Keratinocyte (primary cell): ENCODE measurements around the gene EHD3. TPM values are rescaled to one million over a fixed set of nuclear protein-coding genes. Genes with fewer than 3 reads are reported as not detected.

Source experiments
- DNase-seq: peaks from one replicate; pipeline ENCODE4 v3.0.0-alpha.2; 2011; ENCODE audit warnings: low read depth, missing footprints, low spot score
- FAIRE-seq: peaks from 2 replicates; lab custom pipeline; 2011; peaks lifted over from hg19 to GRCh38; lab: Jason Lieb, UNC
- H2AFZ ChIP-seq: 2 replicates; pipeline ENCODE4 v1.6.0; 2012; ENCODE audit warnings: low read length, control low read depth, inconsistent platforms; ENCODE audit not compliant: control insufficient read depth
- H3K27ac ChIP-seq: 2 replicates; pipeline ENCODE4 v1.5.1; 2011; ENCODE audit warnings: low read length; ENCODE audit not compliant: control insufficient read depth, insufficient read depth
- H3K27me3 ChIP-seq: 3 replicates; pipeline ENCODE4 v1.6.0; 2011; ENCODE audit warnings: low read length; ENCODE audit not compliant: control insufficient read depth, insufficient read depth; ENCODE audit errors: extremely low read depth
- H3K36me3 ChIP-seq, 2 experiments: 2 replicates in 1 of 2; 3 replicates in 1 of 2; pipeline ENCODE4 v1.5.1; 2011; ENCODE audit warnings: low read length in 2 of 2, mild to moderate bottlenecking in 1 of 2; ENCODE audit not compliant: control insufficient read depth in 2 of 2, insufficient read depth in 2 of 2; ENCODE audit errors: extremely low read depth in 1 of 2
- H3K4me1 ChIP-seq: 3 replicates; pipeline ENCODE4 v1.5.1; 2011; ENCODE audit warnings: low read length; ENCODE audit not compliant: control insufficient read depth, insufficient read depth; ENCODE audit errors: extremely low read depth
- H3K4me2 ChIP-seq: 3 replicates; pipeline ENCODE4 v1.6.0; 2011; ENCODE audit warnings: low read depth, low read length; ENCODE audit not compliant: control insufficient read depth, insufficient read depth; ENCODE audit errors: extremely low read depth
- H3K4me3 ChIP-seq, 3 experiments: fragments of 200-600 bp in 1 of 3; sonication (generic) in 1 of 3; 2 replicates in 2 of 3; 3 replicates in 1 of 3; pipeline ENCODE4 v1.5.1; 2011 to 2016; ENCODE audit warnings: low read length in 3 of 3, mild to moderate bottlenecking in 3 of 3, control low read depth in 2 of 3, inconsistent platforms in 1 of 3, low read depth in 1 of 3, mixed read lengths in 1 of 3, mixed run types in 1 of 3, moderate library complexity in 1 of 3; ENCODE audit not compliant: control insufficient read depth in 2 of 3, insufficient read depth in 2 of 3; ENCODE audit errors: extremely low read depth in 1 of 3
- H3K79me2 ChIP-seq: 2 replicates; pipeline ENCODE4 v1.6.0; 2012; ENCODE audit warnings: low read length; ENCODE audit not compliant: control insufficient read depth, insufficient read depth
- H3K9ac ChIP-seq: 3 replicates; pipeline ENCODE4 v1.6.0; 2011; ENCODE audit warnings: low read length; ENCODE audit not compliant: control insufficient read depth, insufficient read depth; ENCODE audit errors: extremely low read depth
- H3K9me1 ChIP-seq: 3 replicates; pipeline ENCODE4 v1.6.0; 2011; ENCODE audit warnings: low read length; ENCODE audit not compliant: control insufficient read depth, insufficient read depth; ENCODE audit errors: extremely low read depth
- H3K9me3 ChIP-seq: 2 replicates; pipeline ENCODE4 v1.5.1; 2012; ENCODE audit warnings: low read depth, low read length; ENCODE audit not compliant: control insufficient read depth
- H4K20me1 ChIP-seq: 3 replicates; pipeline ENCODE4 v1.6.0; 2011; ENCODE audit warnings: low read length; ENCODE audit not compliant: control insufficient read depth, insufficient read depth; ENCODE audit errors: extremely low read depth
- EZH2 ChIP-seq: IDR thresholded peaks from one replicate; pipeline ENCODE4 v1.6.1; 2012; ENCODE audit warnings: inconsistent platforms, mild to moderate bottlenecking, low read length, moderate library complexity
- dilution Hi-C: fragments of 300-500 bp; cut with MboI; formaldehyde crosslinking; loops from one replicate; pipeline ENCODE4 v1.7.0; 2020; ENCODE audit warnings: low sequenced_read_pairs; ENCODE audit not compliant: extremely low pct_ligation_motif_present
- polyA plus RNA-seq, 5 experiments: library from polyadenylated mRNA; depleted of rRNA in 3 of 5; stranded (reverse) in 3 of 5; stranded (forward) in 1 of 5; unstranded in 1 of 5; fragments of >200 nt; gene quantifications; 1 replicate in 1 of 5; 2 replicates in 3 of 5; 3 replicates in 1 of 5; pipeline versions ENCODE4 v1.2.1 to v1.2.3, GENCODE V29; 2011 to 2012; ENCODE audit warnings: missing spikeins in 2 of 5, low read depth in 1 of 5, low replicate concordance in 1 of 5
- TF ChIP-seq, protein P1 (sequence below), 3 experiments: IDR thresholded peaks in 1 of 3; conservative IDR thresholded peaks in 1 of 3; optimal IDR thresholded peaks in 1 of 3; 2 replicates in 2 of 3; 3 replicates in 1 of 3; pipeline versions ENCODE3 to v1.5.1; 2011; ENCODE audit warnings: low read length in 3 of 3, mild to moderate bottlenecking in 3 of 3, moderate library complexity in 2 of 3, control low read depth in 1 of 3, inconsistent platforms in 1 of 3; ENCODE audit not compliant: insufficient read depth in 2 of 3; ENCODE audit errors: extremely low read depth in 1 of 3

Gene EHD3
- polyA plus RNA-seq, 1 donor (not counting 4 experiments of a cell fraction or from before 2014, with no cell fraction given) = 5.1 TPM

DNA sequence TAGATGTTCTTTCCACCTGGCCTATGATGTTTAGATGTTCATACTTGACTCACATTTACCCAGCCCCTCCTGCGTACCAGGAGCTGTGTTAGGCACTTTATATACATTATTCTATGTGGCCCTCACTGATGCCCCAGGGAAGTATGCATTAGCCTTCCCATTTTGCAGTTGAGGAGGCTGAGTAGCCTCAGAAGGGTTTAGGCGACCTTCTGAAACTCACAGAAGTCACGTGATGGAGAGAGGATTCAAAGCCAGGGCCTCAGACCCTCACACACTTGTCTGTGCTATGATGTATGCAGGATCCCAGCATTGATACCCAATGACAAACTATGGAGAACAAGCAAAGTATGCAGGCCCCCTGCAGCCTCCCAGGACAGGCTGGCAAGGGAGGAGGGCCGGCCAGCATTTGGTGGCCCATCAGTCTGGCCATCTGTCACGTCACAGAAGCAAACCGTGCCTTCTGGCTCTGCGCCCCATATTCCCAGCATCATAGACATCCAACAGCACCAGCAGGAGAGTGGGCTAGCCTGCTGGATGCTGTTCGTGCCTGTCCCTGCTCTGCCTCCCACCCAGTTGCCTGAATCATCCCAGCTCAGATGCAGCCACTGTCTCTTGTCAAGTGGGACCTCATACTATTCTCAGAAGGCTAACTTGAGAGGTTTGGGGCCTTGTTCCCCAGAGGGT, 33.6 kb downstream of the EHD3 start:
- H3K4me2 ChIP-seq = no peak overlapping the region
- TF ChIP-seq EZH2 = no peak
- TF ChIP-seq, protein P1, sequence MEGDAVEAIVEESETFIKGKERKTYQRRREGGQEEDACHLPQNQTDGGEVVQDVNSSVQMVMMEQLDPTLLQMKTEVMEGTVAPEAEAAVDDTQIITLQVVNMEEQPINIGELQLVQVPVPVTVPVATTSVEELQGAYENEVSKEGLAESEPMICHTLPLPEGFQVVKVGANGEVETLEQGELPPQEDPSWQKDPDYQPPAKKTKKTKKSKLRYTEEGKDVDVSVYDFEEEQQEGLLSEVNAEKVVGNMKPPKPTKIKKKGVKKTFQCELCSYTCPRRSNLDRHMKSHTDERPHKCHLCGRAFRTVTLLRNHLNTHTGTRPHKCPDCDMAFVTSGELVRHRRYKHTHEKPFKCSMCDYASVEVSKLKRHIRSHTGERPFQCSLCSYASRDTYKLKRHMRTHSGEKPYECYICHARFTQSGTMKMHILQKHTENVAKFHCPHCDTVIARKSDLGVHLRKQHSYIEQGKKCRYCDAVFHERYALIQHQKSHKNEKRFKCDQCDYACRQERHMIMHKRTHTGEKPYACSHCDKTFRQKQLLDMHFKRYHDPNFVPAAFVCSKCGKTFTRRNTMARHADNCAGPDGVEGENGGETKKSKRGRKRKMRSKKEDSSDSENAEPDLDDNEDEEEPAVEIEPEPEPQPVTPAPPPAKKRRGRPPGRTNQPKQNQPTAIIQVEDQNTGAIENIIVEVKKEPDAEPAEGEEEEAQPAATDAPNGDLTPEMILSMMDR (optimal IDR thresholded peaks at IDR 0.05 in 1 of 3, IDR thresholded peaks at IDR 0.05 in 1 of 3, conservative IDR thresholded peaks at IDR 0.05 in 1 of 3; ENCODE audit: extremely low read depth in 1 of 3, insufficient read depth in 2 of 3, low read length in 3 of 3) = no peak
- no peak overlapping the region for H3K4me3 ChIP-seq
- H3K9ac ChIP-seq = no peak overlapping the region
- no peaks in the 10 kb centered on the region for H3K9me3 ChIP-seq
- dilution Hi-C loops = no loop called here
- no peaks in the 10 kb centered on the region for H3K79me2 ChIP-seq
- no peaks in the 10 kb centered on the region for H4K20me1 ChIP-seq
- H3K4me1 ChIP-seq = no peaks in the 10 kb centered on the region
- no peak for FAIRE-seq
- no peak overlapping the region for H3K27ac ChIP-seq
- H3K36me3 ChIP-seq = no peaks in the 10 kb centered on the region
- H3K9me1 ChIP-seq = no peaks in the 10 kb centered on the region
- H2AFZ ChIP-seq = no peak overlapping the region
- no peaks in the 10 kb centered on the region for H3K27me3 ChIP-seq
- DNase-seq = no peak

DNA sequence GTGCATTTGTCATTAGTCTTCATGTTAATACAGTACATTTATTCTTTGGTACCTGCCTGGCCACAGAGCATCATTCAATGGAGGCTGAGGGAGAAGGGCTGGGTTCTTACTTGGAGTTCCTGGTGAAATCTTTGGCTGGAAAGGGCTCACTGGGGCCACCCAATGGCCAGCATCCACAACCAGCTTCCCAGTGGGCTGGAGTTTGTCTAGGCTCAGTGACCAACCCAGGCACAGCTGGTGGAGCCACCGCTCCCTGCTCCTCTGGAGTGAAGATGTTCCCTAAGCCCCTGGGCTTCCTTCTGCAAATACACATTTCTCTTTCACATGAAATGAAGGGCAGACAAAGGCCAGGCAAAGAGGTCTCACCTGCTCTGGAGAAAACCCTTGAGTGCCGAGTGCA, 34.4 kb downstream of the EHD3 start:
- no peak overlapping the region for H2AFZ ChIP-seq
- H3K79me2 ChIP-seq = no peaks in the 10 kb centered on the region
- no peaks in the 10 kb centered on the region for H3K36me3 ChIP-seq
- H3K4me3 ChIP-seq = no peak overlapping the region
- no peak for DNase-seq
- H4K20me1 ChIP-seq = no peaks in the 10 kb centered on the region
- no peak overlapping the region for H3K27ac ChIP-seq
- no peak for FAIRE-seq
- H3K27me3 ChIP-seq = no peaks in the 10 kb centered on the region
- no peaks in the 10 kb centered on the region for H3K9me1 ChIP-seq
- no peak overlapping the region for H3K9ac ChIP-seq
- no peaks in the 10 kb centered on the region for H3K4me1 ChIP-seq
- dilution Hi-C loops = no loop called here
- H3K4me2 ChIP-seq = no peak overlapping the region
- no peaks in the 10 kb centered on the region for H3K9me3 ChIP-seq
- no peak for TF ChIP-seq EZH2
- TF ChIP-seq, protein P1 (optimal IDR thresholded peaks at IDR 0.05 in 1 of 3, IDR thresholded peaks at IDR 0.05 in 1 of 3, conservative IDR thresholded peaks at IDR 0.05 in 1 of 3; ENCODE audit: extremely low read depth in 1 of 3, insufficient read depth in 2 of 3, low read length in 3 of 3) = no peak
